Measurements from ENCODE around the gene DCAF5.
"Not testable (repeated sequence)": the region's sequence is repeated elsewhere in the genome, so short reads cannot be mapped to it uniquely, and the experiment has no call there.

The DCAF5 gene

GRCh38 chr14:69096781-69097475 is 56.0 kb downstream of the DCAF5 start:
- no peak for DNase-seq

- no peak for DNase-seq
These were observed 56.7 kb downstream of the DCAF5 start for GRCh38 chr14:69096246-69096645.

GRCh38 chr14:69094481-69094880 is 58.4 kb downstream of the DCAF5 start:
- no peak for DNase-seq

- DNase-seq: no peak
These were observed 59.1 kb downstream of the DCAF5 start for GRCh38 chr14:69093631-69094421.

GRCh38 chr14:69092840-69093422 is 60.0 kb downstream of the DCAF5 start:
- no peak for DNase-seq

GRCh38 chr14:69091695-69092094 is 61.2 kb downstream of the DCAF5 start:
- DNase-seq: no peak

GRCh38 chr14:69091006-69091405 is 61.9 kb downstream of the DCAF5 start:
- no peak for DNase-seq

GRCh38 chr14:69090187-69090789 is 62.6 kb downstream of the DCAF5 start:
- peak; percentile 22 for DNase-seq

- no peak for DNase-seq
These were observed 63.9 kb downstream of the DCAF5 start for GRCh38 chr14:69089046-69089445.

- no peak for DNase-seq
These were observed 64.3 kb downstream of the DCAF5 start for GRCh38 chr14:69088586-69088985.

GRCh38 chr14:69087061-69087461 is 65.9 kb downstream of the DCAF5 start:
- no peak for DNase-seq

- DNase-seq: no peak
These were observed 66.4 kb downstream of the DCAF5 start for GRCh38 chr14:69086537-69086936.

GRCh38 chr14:69084023-69084422 is 68.9 kb downstream of the DCAF5 start:
- no peak for DNase-seq

GRCh38 chr14:69083181-69083580 is 69.7 kb downstream of the DCAF5 start:
- DNase-seq: no peak

- no peak for DNase-seq
These were observed 71.6 kb downstream of the DCAF5 start for GRCh38 chr14:69081271-69081670.

GRCh38 chr14:69079747-69080146 is 73.2 kb downstream of the DCAF5 start:
- DNase-seq: no peak

- no peak for DNase-seq
These were observed 73.7 kb downstream of the DCAF5 start for GRCh38 chr14:69079188-69079742.

- DNase-seq: no peak
These were observed 75.1 kb downstream of the DCAF5 start for GRCh38 chr14:69077841-69078240.

GRCh38 chr14:69077185-69077584 is 75.7 kb downstream of the DCAF5 start:
- not testable (repeated sequence) for DNase-seq

GRCh38 chr14:69076341-69076740 is 76.6 kb downstream of the DCAF5 start:
- DNase-seq: no peak

- no peak for DNase-seq
These were observed 79.0 kb downstream of the DCAF5 start for GRCh38 chr14:69073915-69074314.

GRCh38 chr14:69073429-69073828 is 79.5 kb downstream of the DCAF5 start:
- DNase-seq: no peak

- no peak for DNase-seq
These were observed 80.3 kb downstream of the DCAF5 start for GRCh38 chr14:69072584-69072983.
